GM19025 (cell line): Measurements from ENCODE around the gene H1-8.

Experiments
- ATAC-seq: cut with Tn5 transposase; IDR thresholded peaks from one replicate; pipeline ENCODE4 v1.9.1; 2021; ENCODE audit warnings: mild to moderate bottlenecking, low read depth, moderate library complexity; ENCODE audit not compliant: unreplicated experiment

The H1-8 gene

GRCh38 chr3:129567176-129567705 lies 24.3 kb downstream of the H1-8 start:
- no peak for ATAC-seq

GRCh38 chr3:129567939-129568338 lies 25.0 kb downstream of the H1-8 start:
- no peak for ATAC-seq

GRCh38 chr3:129569856-129570255 lies 26.9 kb downstream of the H1-8 start:
- ATAC-seq, result no peak

- no peak for ATAC-seq
These were observed 28.9 kb downstream of the H1-8 start for GRCh38 chr3:129571605-129572547.

- no peak for ATAC-seq
These were observed 29.6 kb downstream of the H1-8 start for GRCh38 chr3:129572603-129573002.

GRCh38 chr3:129573493-129573892 lies 30.5 kb downstream of the H1-8 start:
- ATAC-seq, result no peak

- no peak for ATAC-seq
These were observed 31.2 kb downstream of the H1-8 start for GRCh38 chr3:129574206-129574605.

GRCh38 chr3:129575233-129575996 lies 32.4 kb downstream of the H1-8 start:
- no peak for ATAC-seq

- no peak for ATAC-seq
These were observed 33.0 kb downstream of the H1-8 start for GRCh38 chr3:129575997-129576384.

- ATAC-seq, result peak; percentile 30
These were observed 33.8 kb downstream of the H1-8 start for GRCh38 chr3:129576514-129577352.

- no peak for ATAC-seq
These were observed 34.4 kb downstream of the H1-8 start for GRCh38 chr3:129577366-129577765.

- ATAC-seq, result peak; percentile 51
These were observed 35.2 kb downstream of the H1-8 start for GRCh38 chr3:129577925-129578786.

- ATAC-seq, result no peak
These were observed 37.0 kb downstream of the H1-8 start for GRCh38 chr3:129579991-129580390.

- ATAC-seq, result no peak
These were observed 38.6 kb downstream of the H1-8 start for GRCh38 chr3:129581623-129582022.

- no peak for ATAC-seq
These were observed 39.8 kb downstream of the H1-8 start for GRCh38 chr3:129582799-129583198.

GRCh38 chr3:129583289-129583688 lies 40.3 kb downstream of the H1-8 start:
- ATAC-seq, result no peak

- no peak for ATAC-seq
These were observed 41.7 kb downstream of the H1-8 start for GRCh38 chr3:129584631-129585030.

GRCh38 chr3:129585949-129586657 lies 43.1 kb downstream of the H1-8 start:
- no peak for ATAC-seq
